H1 (cell line): Measurements from ENCODE around the gene GSTO2. TPM values are rescaled to one million over a fixed set of nuclear protein-coding genes. Genes with fewer than 3 reads are reported as not detected.

Experiments
- ASH2L ChIP-seq: fragments of 200-600, 300-600 bp; sonication (generic); IDR thresholded peaks from one replicate; pipeline ENCODE4 v1.7.1; 2017; ENCODE audit warnings: low read length
- CBX8 ChIP-seq: fragments of 300-800, 300-1000 bp; sonication (generic); IDR thresholded peaks from 2 replicates; pipeline ENCODE4 v1.7.1; 2016; ENCODE audit warnings: low read depth, low read length, borderline replicate concordance
- EGR1 ChIP-seq: IDR thresholded peaks from 2 replicates; pipeline ENCODE4 v1.6.1; 2011; ENCODE audit warnings: low read depth, low read length, borderline replicate concordance
- RAD21 ChIP-seq, 2 experiments: IDR thresholded peaks in 1 of 2; conservative IDR thresholded peaks in 1 of 2; 2 replicates each; pipeline ENCODE4 v1.6.1; 2011; ENCODE audit warnings: low read depth in 2 of 2, low read length in 2 of 2, improper control_type of control experiment in 1 of 2, inconsistent platforms in 1 of 2, mild to moderate bottlenecking in 1 of 2, moderate library complexity in 1 of 2
- SP4 ChIP-seq: IDR thresholded peaks from 2 replicates; pipeline ENCODE4 v1.6.1; 2012; ENCODE audit warnings: low read length, inconsistent platforms
- polyA plus RNA-seq, 7 experiments: library from polyadenylated mRNA; depleted of rRNA in 3 of 7; stranded (reverse) in 5 of 7; unstranded in 2 of 7; fragments of >200 nt in 5 of 7; fragments of 200-250 nt in 2 of 7; gene quantifications; 1 replicate in 5 of 7; 2 replicates in 1 of 7; 4 replicates in 1 of 7; pipeline versions ENCODE4 v1.2.1 to v1.2.3, GENCODE V29; 2011 to 2013; ENCODE audit warnings: missing spikeins in 2 of 7, mixed read lengths in 2 of 7
- total RNA-seq: library from RNA; stranded (reverse); fragmentation: NEBNext Ultra II Directional; extraction: Animal tissue kit (Norgen Biotek cat#: 25700); gene quantifications from 2 replicates; pipeline ENCODE4 v1.2.1, GENCODE V29; 2021
- TF ChIP-seq, protein P1 (sequence below): IDR thresholded peaks from 2 replicates; pipeline ENCODE4 v1.6.1; 2012; ENCODE audit warnings: inconsistent platforms

The GSTO2 gene
- total and polyA plus RNA-seq, 2 of the 8 experiments (the other 6 are each of a cell fraction or from before 2014, with no cell fraction given), result 13.1 to 41.7 TPM

DNA sequence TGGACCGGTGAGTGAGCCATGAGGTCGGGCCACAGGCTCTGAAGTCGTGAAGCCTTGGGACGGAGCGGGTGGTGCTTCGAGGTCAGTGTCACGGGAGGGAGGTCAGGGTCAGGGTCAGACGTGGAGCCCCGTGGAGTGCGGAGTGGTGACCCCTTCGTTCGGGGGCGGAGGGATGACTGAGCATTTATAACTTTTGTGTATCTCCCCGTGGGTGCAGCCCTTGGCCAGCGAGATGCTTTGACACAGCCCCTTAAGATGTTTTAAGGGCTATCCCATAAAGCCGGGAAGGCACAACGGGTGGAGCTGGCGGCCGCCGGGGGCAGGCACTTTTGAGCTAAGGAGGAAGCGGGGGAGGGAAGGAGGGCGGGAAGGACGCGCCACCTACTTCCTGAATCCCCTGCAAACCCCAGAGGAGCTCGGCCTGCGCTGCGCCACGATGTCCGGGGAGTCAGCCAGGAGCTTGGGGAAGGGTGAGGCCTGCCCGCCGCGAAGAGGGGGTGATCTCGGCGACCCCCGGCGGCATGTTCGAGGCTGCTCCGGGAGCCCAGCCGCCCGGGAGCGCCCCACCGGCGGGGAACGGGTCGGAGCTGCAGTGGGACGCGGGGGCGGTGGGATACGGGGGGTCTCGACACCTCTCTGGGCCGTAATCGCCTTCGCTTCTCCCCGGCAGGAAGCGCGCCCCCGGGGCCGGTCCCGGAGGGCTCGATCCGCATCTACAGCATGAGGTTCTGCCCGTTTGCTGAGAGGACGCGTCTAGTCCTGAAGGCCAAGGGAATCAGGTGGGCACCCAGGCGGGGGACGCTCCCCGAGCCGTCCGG, 14.3 kb upstream of the GSTO2 start, which contains the start of gene GSTO1 (continued):
- TF ChIP-seq, protein P1, sequence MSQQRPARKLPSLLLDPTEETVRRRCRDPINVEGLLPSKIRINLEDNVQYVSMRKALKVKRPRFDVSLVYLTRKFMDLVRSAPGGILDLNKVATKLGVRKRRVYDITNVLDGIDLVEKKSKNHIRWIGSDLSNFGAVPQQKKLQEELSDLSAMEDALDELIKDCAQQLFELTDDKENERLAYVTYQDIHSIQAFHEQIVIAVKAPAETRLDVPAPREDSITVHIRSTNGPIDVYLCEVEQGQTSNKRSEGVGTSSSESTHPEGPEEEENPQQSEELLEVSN, result peak; percentile 76
- TF ChIP-seq SP4 (no peak), CBX8 (no peak), EGR1 (peak; percentile 18; the same call in 1 of the 2 replicates), ASH2L (peak; percentile 86), RAD21 (IDR thresholded peaks at IDR 0.05 in 1 of 2, conservative IDR thresholded peaks at IDR 0.05 in 1 of 2; ENCODE audit: low read depth in 2 of 2, low read length in 2 of 2) (no peak)
